Natural killer cell (primary cell): ENCODE results near the gene CRTC2. TPM values are rescaled to one million over a fixed set of nuclear protein-coding genes. Genes with fewer than 3 reads are reported as not detected.

Experiments
- ATAC-seq, 3 donors: fragments of 150-1000 bp in 2 of 3; fragments of 200-7000 bp in 1 of 3; cut with Tn5 transposase; 1 replicate in 1 of 3; 2 replicates in 2 of 3; pipeline ENCODE4 v1.10.0; 2021; ENCODE audit warnings: mild to moderate bottlenecking in 2 of 3, moderate library complexity in 2 of 3
- DNase-seq, 2 donors: peaks; one replicate each; pipeline versions ENCODE4 v3.0.0 to v3.0.0-alpha.2; 2013 to 2021; ENCODE audit warnings: mixed read lengths in 1 of 2
- H3K27ac ChIP-seq: one replicate; pipeline ENCODE4 v1.5.1; 2013; ENCODE audit warnings: mild to moderate bottlenecking, low read length
- H3K27me3 ChIP-seq: one replicate; pipeline ENCODE4 v1.6.1; 2013; ENCODE audit warnings: low read length; ENCODE audit not compliant: control insufficient read depth, insufficient read depth
- H3K36me3 ChIP-seq: one replicate; pipeline ENCODE4 v1.6.1; 2013; ENCODE audit warnings: low read length; ENCODE audit not compliant: control insufficient read depth, insufficient read depth
- H3K4me1 ChIP-seq: one replicate; pipeline ENCODE4 v1.6.1; 2013; ENCODE audit warnings: low read length; ENCODE audit not compliant: control insufficient read depth, insufficient read depth
- H3K4me3 ChIP-seq: one replicate; pipeline ENCODE4 v1.5.1; 2013; ENCODE audit warnings: low read length
- H3K9me3 ChIP-seq: one replicate; pipeline ENCODE4 v1.6.1; 2013; ENCODE audit warnings: low read length; ENCODE audit not compliant: control insufficient read depth, insufficient read depth
- H3K27ac Mint-ChIP-seq, 2 donors: one replicate each; pipeline ENCODE4 v1.8.0; 2022; ENCODE audit warnings: mild to moderate bottlenecking in 2 of 2, mixed read lengths in 2 of 2, moderate library complexity in 1 of 2
- H3K27me3 Mint-ChIP-seq, 2 donors: one replicate each; pipeline ENCODE4 v1.8.0; 2022; ENCODE audit warnings: low read depth in 2 of 2, mixed read lengths in 2 of 2
- H3K36me3 Mint-ChIP-seq: one replicate; pipeline ENCODE4 v1.8.0; 2022; ENCODE audit warnings: mixed read lengths
- H3K4me1 Mint-ChIP-seq, 2 donors: one replicate each; pipeline ENCODE4 v1.8.0; 2022; ENCODE audit warnings: mixed read lengths in 2 of 2
- H3K4me3 Mint-ChIP-seq: one replicate; pipeline ENCODE4 v1.8.0; 2022; ENCODE audit warnings: mild to moderate bottlenecking, moderate library complexity, mixed read lengths
- H3K9me3 Mint-ChIP-seq, 2 donors: one replicate each; pipeline ENCODE4 v1.8.0; 2022; ENCODE audit warnings: mixed read lengths in 2 of 2
- WGBS: methylation state at CpG from one replicate; pipeline ENCODE4 v1.1.7; 2013; ENCODE audit warnings: missing lambda C conversion rate; ENCODE audit not compliant: insufficient coverage; 5-methylcytosine and 5-hydroxymethylcytosine counted together
- intact Hi-C: fragments of 100-400 bp; cut with micrococcal nuclease; formaldehyde crosslinking; loops from one replicate; pipeline ENCODE4 v1.14.2; 2022
- total RNA-seq, 4 donors: library from RNA; stranded (reverse); fragments of 120-200 nt in 1 of 4; gene quantifications; one replicate each; pipeline versions ENCODE4 v1.2.3 to v1.2.4, GENCODE V29; 2013 to 2022
- TF ChIP-seq, protein P1 (sequence below): fragments of 200-600 bp; IDR thresholded peaks from one replicate; pipeline ENCODE4 v1.8.0; 2022; ENCODE audit warnings: antibody characterized with exemption

The CRTC2 gene
- total RNA-seq, 3 donors from 2014 or later (not counting 1 experiment from before 2014, with no cell fraction given), result 144 to 166 (median 154) TPM

DNA sequence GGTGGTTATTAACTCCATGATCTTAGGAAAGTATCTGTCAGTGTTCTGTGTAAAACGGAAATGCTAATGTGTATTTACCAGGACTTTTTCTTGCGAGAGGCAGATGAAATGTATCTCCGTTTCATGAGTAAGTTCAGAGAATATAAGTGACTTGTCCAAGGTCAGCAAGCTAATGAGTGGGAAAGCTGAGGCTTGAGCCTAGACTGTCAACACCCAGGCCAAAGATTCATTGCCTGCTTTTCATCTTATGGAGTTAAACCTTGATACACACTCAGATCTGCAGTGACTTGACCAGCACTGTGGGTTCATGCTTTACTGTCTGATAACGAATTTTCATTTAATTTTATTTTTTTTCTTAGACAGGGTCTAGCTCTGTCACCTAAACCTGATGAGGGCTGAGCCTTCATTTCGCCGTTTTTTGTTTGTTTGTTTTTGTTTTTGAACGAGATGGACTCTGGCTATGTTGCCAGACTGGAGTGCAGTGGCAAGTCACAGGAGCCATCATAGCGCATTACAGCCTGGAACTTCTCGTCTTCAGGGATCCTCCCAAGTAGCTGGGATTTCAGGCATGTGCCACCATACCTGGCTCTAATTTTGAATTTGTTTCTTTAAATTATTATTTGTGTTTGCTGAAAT is 20.0 kb upstream of the CRTC2 start:
- peak overlapping the region; percentile 37 for H3K27ac ChIP-seq
- H3K4me1 Mint-ChIP-seq, result peaks cover 25 to 26% of the 10 kb centered on the region in 2 donors
- H3K9me3 Mint-ChIP-seq, result no peaks in the 10 kb centered on the region
- DNase-seq, result peak in 1 of 2 donors; percentile 21
- H3K27me3 ChIP-seq, result no peaks in the 10 kb centered on the region
- 78% methylated on average over 9 of the region's 9 CpGs for WGBS
- H3K4me3 Mint-ChIP-seq, result peak overlapping the region; percentile 89
- H3K36me3 Mint-ChIP-seq, result no peaks in the 10 kb centered on the region
- peaks cover 16% of the 10 kb centered on the region for H3K4me1 ChIP-seq
- H3K27me3 Mint-ChIP-seq, result peaks cover 0 to 4% of the 10 kb centered on the region in 2 donors
- peak overlapping the region; percentile 76 to 89 for H3K27ac Mint-ChIP-seq
- H3K36me3 ChIP-seq, result peaks cover 22% of the 10 kb centered on the region
- ATAC-seq, result no peak
- TF ChIP-seq, protein P1, sequence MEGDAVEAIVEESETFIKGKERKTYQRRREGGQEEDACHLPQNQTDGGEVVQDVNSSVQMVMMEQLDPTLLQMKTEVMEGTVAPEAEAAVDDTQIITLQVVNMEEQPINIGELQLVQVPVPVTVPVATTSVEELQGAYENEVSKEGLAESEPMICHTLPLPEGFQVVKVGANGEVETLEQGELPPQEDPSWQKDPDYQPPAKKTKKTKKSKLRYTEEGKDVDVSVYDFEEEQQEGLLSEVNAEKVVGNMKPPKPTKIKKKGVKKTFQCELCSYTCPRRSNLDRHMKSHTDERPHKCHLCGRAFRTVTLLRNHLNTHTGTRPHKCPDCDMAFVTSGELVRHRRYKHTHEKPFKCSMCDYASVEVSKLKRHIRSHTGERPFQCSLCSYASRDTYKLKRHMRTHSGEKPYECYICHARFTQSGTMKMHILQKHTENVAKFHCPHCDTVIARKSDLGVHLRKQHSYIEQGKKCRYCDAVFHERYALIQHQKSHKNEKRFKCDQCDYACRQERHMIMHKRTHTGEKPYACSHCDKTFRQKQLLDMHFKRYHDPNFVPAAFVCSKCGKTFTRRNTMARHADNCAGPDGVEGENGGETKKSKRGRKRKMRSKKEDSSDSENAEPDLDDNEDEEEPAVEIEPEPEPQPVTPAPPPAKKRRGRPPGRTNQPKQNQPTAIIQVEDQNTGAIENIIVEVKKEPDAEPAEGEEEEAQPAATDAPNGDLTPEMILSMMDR, result no peak
- H3K9me3 ChIP-seq, result no peaks in the 10 kb centered on the region
- intact Hi-C loops, result no loop called here
- H3K4me3 ChIP-seq, result peak overlapping the region; percentile 84

DNA sequence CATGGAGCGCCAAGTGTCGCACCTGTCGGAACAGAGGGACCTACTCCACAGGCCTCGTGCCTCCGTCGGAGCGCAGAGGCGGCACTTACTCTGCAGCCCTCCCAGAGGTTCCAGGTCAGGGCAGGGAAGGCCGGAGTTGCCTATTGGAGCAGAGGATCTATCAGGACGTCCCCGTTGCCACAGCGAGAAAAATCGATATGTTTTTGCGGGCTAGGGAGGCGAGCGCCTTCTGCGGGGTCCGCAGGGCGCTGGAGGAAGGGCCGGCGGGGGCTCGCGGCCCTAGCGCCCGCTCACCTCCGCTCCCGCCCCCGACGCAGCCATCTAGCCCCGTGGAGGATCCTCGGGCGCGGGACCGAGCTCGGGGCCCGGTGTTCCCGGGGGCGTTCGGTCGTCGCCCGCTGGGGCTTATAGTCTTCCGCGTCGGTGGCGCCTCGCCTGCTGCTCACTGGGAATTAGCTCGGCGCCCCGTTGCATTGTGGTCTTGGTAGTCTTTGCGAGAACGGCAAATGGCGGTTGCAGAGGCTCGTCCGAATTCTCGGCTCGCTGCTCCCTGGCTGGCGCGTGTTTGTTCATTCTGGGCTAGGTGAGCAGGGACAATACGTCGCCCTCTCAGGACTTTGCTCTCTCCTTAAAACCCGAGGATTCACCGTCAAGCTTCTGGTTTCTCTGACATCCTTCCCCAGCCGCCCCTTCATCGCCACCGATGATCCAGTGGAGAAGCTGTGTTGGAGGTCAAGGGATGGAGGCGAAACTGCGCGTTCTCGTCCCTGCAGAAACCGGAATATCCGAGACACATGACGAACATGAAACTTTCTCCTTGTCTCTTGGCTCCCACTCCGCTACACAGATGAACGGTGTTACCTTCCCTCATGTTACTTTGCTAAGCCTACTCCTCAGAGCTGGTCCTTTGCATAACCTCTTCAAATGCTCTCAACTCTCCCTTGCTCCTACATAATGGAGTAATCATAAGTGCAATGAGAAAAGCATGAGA is 19.1 kb upstream of the CRTC2 start, which contains the start of gene JTB:
JTB (minus strand) TSS at position 425 of the 991 bp plus-strand sequence; CDS start at position 3, 422 bp downstream.
- peak within 1 kb of the TSS; percentile 89 for H3K4me3 Mint-ChIP-seq
- H3K36me3 ChIP-seq, result peaks cover 26% of the 10 kb centered on the region
- peak; percentile 76 to 91 for DNase-seq
- H3K27me3 Mint-ChIP-seq, result peaks cover 0 to 4% of the 10 kb centered on the region in 2 donors
- H3K4me3 ChIP-seq, result peak within 1 kb of the TSS; percentile 84
- TF ChIP-seq, protein P1, result no peak
- H3K4me1 Mint-ChIP-seq, result peaks cover 25 to 30% of the 10 kb centered on the region in 2 donors
- WGBS, result under 1% methylated on average over 71 of the region's 75 CpGs
- no peaks in the 10 kb centered on the region for H3K36me3 Mint-ChIP-seq
- peak within 1 kb of the TSS; percentile 76 to 89 for H3K27ac Mint-ChIP-seq
- no peaks in the 10 kb centered on the region for H3K9me3 ChIP-seq
- no peaks in the 10 kb centered on the region for H3K9me3 Mint-ChIP-seq
- ATAC-seq, result peak; percentile 97 to 98 (median 97)
- H3K27me3 ChIP-seq, result no peaks in the 10 kb centered on the region
- peaks cover 16% of the 10 kb centered on the region for H3K4me1 ChIP-seq
- peak within 1 kb of the TSS; percentile 37 for H3K27ac ChIP-seq
- intact Hi-C loops, result loop anchor here (1.0 to 2.0 kb wide), 3 partner anchors 10 to 19 kb away; partner anchors contain the start of genes CREB3L4, CRTC2 and RPS27

DNA sequence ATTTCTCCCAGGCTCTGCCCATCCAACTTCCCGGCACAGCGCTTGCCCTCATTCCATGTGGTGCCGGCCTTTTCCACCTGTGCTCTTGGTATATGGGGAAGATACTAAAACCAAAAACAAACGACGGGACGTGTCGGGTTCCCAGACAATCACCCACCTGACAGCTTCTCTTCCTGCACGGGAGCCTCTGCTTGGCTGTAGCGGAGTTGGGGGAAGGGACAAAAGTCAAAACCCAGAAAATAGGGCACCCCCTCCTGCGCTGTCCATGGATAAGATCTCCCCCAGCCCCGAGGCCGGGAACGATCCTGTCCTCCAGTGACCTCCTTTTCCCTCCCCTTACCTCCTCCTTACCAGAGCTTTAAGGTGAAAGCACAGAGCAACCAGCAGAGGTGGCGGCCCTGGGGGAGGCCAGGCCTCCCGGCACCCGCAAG is 18.4 kb upstream of the CRTC2 start:
- H3K4me1 ChIP-seq, result peaks cover 16% of the 10 kb centered on the region
- no peaks in the 10 kb centered on the region for H3K27me3 ChIP-seq
- intact Hi-C loops, result loop anchor here (1.0 to 2.0 kb wide), 3 partner anchors 10 to 18 kb away; partner anchors contain the start of genes CREB3L4, CRTC2 and RPS27
- H3K36me3 ChIP-seq, result peaks cover 26% of the 10 kb centered on the region
- Mint-ChIP-seq H3K36me3 (no peaks in the 10 kb centered on the region), H3K4me3 (peak overlapping the region; percentile 89), H3K27me3 (peaks cover 0 to 2% of the 10 kb centered on the region in 2 donors), H3K4me1 (peaks cover 25 to 30% of the 10 kb centered on the region in 2 donors), H3K27ac (peak overlapping the region; percentile 76 to 89), H3K9me3 (no peaks in the 10 kb centered on the region)
- peak overlapping the region; percentile 37 for H3K27ac ChIP-seq
- ATAC-seq, result no peak
- no peak for DNase-seq
- H3K4me3 ChIP-seq, result peak overlapping the region; percentile 84
- TF ChIP-seq, protein P1, result no peak
- H3K9me3 ChIP-seq, result no peaks in the 10 kb centered on the region
- 0% methylated on average over 16 of the region's 16 CpGs for WGBS
